HG02588 (cell line): Measurements from ENCODE around the gene LGR4.

Source experiments
- ATAC-seq: cut with Tn5 transposase; IDR thresholded peaks from one replicate; pipeline ENCODE4 v1.9.1; 2021; ENCODE audit warnings: mild to moderate bottlenecking, moderate library complexity; ENCODE audit not compliant: unreplicated experiment

The LGR4 gene

DNA sequence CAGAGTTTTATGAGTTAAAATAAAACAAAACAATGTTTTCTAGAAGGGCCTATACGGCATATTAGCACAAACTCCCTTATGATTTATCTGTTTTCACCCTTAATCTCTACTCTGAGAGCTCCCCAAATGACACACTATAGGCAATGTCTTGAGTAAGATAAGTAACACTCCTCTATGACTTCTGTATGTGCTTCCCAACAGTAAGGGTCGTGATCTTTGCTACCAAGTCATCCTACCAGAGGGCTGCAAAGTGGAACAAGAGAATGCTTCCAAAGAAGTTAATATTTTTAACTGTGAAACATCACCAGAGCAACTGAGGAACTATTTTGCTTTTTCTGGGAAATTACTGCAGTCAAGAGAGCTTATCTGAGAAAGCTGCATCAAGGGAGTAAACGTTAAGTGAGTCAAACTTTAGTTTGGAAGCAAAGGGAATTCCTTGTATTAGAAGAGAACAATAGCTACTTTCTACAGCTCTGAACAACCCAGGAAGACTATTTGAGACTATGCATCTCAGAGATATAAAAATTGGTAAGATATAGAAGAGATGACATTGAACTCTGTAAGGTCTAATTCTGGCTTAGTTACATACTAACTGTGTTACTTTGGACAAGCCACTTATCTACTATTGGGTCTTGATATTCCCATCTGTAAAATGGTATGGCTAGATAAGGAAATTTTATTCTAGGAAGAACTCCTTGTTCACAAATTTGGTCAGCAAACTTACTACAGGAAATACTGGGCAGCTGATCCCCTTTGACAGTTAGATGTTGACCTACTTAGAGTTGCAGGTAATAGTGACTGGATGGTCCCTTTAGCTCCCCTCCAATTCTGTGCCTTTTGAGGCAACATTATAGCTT lies 65.9 kb downstream of the LGR4 start:
- no peak for ATAC-seq

DNA sequence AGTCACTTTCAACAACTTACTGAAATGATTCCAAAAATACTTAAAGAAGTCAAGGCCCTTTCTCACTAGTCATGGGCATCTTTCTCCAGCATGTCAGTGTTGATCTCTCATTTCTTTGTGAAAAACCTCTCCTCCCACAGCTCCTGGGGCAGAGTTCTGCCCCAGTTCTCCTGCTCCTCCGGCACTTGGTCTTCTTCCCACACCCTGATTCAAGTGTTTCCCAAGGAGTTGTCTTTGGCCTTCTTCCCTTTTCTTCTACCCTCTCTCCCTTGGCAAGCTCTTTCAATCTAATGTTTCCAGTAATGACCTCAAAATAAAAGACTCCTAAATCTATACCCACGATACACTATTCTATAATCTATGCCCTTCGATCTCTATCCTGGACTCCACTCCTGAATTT lies 67.5 kb downstream of the LGR4 start:
- ATAC-seq: no peak

DNA sequence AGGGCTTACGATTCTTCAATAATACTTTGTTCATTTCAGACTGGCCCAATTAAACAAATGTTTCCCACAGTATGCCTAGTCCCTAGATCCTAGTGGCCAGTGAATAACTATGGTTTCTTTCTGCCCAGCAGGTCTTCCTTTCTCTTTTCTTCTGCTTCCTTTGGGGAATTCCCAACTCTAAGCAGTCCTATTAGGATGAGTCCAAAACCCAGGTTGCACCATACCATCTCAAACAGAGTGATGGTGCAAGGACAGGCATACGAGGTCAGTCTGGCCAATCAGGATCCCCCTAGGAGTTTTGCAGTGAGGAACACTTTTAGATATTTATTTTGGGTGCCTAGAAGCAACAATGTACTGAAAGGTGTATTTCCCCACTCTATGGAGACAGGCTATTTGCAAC lies 68.2 kb downstream of the LGR4 start:
- no peak for ATAC-seq

DNA sequence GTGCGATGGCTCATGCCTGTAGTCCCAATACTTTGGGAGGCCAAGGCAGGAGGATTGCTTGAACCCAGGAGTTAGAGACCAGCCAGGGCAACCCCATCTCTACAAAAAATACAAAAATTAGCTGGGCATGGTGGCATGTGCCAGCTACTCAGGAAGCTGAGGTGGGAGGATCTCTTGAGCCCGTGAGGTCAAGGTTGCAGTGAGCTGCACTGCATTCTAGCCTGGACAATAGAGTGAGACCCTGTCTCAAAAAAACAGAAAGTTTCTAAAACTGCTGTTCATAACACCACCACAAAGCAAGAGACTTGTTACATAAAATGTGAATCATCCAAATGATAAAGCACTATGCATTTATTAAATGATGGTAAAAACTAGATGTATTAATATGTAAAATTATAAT lies 69.4 kb downstream of the LGR4 start:
- ATAC-seq: no peak

DNA sequence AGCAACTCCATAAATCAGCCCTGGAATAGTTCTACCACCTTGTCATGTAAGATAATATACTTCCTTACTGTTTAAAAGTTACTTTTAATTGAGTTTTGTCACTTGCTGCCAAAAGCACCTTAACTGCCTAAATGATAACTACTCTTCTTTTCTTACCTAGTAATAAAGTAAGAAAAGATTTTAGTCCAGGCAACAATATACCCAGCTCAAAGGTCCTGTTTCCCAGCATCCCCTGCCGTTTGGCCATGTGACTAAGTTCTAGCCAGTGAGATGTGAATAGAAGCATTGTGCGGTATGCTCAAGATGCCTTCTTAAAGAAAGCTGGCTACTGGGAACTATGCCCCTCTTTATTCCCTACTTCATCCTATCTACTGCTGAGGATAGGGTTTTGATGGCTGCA lies 70.1 kb downstream of the LGR4 start:
- ATAC-seq: no peak

DNA sequence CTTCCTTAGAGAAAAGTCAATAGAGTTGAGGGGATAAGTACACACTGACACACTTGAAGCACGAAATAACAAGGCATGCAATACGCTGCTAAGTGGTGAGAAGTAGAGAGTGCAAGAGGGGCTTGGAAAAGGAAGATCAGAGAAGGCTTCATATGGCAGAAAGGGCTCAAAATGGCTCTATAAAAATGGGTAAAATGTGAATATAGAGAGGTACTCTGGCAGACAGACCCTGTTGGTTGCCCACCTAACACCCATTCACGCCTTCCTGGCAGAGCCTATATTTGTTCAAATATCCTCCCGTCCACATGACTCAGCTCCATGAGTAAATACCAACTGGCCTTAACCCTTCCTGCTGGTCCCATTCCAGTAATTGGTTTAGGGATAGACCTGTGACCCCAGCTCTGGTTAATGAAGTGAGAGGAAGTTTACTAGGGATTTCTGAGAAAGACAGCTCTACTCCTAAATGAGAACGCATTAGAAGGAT lies 70.7 kb downstream of the LGR4 start:
- no peak for ATAC-seq

DNA sequence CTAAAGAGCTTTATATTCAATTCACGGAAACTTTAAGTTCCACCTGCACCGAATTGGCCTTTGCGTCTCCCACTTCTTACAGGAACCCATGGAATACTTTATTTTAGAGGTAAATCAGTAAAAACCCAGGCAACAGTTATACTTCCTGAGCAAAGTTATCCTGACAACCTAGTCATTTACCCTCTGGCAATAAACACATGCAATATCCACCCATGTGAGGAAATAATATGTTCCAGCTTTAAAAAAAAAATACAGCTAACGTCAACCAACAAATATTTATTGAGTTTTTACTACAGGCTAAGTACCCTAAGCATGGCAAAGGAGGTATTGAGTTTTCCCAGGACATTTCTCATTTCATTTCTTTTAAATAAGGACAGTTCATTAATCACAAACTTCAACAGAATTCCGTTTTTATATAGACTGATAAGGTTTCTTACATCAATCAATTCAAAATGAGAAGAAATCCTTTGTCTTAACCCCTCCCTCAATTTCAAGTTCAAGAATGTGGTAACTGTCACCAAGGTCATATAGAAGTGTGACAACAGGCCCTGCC lies 71.2 kb downstream of the LGR4 start:
- no peak for ATAC-seq

DNA sequence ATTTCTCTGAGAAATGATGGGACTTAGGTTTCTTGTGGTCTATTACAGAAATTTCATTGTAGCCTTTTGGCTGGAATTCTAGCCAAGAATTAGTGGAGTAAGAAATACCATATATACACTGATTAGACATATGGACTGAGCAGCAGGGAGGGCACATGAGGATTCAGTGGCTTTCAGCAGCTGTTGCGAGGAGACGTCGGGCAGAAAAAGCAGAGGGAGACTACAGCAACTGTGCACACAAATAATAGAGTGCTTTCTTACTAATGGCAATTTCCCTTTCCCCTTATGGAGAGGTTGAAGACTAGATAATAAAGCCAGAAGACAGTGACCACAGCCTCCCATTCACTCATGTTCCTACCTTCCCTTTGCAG lies 74.2 kb downstream of the LGR4 start:
- no peak for ATAC-seq

DNA sequence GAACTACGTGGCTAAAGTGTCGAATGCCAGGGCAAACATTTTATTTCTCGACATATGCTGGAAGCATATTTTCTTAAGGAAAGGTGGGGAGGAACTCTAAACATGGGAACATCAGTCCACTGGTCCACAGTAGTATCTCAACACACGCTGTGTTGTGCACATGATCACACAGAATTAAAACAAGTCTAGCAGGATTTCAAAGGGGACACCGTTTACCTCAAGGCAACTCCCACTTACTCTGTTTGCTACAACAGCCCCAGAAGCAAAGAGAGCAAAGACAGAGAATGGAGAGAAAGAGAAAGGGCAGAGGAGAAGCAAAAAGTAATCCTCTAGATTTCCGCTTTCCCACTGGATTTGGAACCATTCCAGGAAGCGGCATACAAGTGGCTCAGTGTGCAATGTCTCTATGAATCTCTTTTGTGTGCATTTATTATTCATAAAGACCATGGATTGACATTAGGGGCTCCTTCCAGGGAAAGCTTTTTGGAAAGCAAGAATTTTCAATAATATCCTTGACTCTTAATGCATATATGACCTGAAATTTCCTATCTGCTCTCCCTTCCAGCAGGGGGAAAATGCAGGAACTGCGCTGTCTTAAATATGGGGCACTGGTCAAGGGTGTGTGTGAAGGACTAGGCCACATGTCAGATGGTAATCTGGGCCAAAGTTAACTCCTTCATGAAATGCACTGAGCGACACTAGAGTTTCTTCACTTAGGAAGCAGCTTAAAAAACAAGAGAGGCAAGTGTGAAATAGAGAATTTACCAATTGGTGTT lies 74.8 kb downstream of the LGR4 start:
- ATAC-seq: no peak

DNA sequence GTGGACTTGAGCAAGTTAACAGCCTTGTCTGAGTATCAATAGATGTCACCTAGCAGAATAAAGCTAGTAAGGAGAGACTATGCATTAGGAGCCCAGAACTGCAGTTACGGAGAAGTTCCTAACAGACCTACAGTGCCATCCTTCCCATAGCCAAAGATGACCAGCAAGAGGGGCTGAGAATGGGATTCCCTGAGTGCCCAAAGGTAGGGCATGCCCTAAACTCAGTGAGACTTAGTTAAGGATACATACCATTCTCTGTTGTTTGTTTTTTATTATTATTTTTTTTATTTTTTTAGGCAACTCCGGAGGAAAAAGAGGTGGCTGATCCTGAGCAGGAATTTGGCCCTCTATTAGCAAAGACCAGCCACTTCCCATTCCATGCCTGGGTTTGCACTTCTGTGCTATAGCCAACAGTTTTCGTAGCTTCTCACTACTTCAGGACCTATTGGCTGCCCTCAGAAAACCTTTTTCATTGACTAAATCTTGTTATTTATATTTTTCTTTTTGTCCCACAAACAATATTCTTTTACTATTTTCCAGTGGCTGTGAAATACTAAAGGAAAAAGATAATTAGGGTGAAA lies 76.2 kb downstream of the LGR4 start:
- ATAC-seq: no peak

DNA sequence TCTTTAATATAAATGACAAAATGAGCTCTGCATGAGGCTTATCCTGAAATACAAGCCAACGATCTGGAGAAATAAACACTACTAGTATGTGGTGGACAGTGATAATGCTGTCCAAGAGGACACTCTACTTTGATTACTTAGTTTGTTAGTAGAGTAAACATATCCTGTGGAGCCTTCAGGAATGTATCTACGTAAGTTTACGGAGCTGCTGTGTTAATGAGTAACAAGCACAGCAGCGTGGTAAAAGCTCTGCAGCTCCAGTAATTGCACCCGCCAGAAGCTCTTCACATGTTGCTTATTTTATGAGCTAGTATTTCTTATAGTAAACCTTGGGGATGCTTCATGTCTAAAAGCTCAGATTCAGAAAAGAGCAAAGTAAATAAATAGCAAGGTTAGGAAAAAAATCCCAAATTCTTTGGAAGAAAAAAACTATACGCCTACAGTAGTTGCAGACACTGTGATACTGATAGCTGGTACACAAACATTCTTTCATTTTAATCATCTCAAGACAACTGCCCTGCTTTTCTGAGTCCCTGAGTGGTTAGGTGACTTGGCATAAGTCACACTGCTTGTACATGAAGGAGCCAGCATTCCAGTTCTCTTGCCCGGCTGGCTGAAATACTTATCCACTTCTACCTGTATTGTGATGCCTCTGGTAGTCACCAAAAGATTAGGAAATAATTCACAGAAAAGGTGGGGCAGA lies 76.9 kb downstream of the LGR4 start:
- no peak for ATAC-seq

DNA sequence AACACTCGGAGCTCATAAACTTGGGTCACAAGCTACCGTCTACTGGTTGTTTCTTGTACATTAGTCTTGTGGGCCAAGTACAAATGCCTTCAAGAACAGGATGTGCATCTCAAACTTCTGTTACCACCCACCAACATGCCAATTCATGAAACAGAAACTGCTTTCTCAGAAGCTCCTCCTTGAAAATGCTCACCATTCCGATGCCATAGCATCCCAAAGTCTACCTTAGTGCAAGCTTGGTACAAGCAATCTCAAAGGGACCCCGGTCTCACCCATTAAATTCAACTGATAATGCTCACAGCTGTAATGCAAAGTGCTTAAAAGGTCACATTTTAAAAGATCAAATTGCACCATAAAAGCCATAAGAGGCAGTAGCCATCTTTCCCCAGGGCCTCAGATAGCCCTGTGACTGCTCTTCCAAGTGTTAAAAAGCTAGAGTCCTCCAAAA lies 77.8 kb downstream of the LGR4 start:
- ATAC-seq: no peak

DNA sequence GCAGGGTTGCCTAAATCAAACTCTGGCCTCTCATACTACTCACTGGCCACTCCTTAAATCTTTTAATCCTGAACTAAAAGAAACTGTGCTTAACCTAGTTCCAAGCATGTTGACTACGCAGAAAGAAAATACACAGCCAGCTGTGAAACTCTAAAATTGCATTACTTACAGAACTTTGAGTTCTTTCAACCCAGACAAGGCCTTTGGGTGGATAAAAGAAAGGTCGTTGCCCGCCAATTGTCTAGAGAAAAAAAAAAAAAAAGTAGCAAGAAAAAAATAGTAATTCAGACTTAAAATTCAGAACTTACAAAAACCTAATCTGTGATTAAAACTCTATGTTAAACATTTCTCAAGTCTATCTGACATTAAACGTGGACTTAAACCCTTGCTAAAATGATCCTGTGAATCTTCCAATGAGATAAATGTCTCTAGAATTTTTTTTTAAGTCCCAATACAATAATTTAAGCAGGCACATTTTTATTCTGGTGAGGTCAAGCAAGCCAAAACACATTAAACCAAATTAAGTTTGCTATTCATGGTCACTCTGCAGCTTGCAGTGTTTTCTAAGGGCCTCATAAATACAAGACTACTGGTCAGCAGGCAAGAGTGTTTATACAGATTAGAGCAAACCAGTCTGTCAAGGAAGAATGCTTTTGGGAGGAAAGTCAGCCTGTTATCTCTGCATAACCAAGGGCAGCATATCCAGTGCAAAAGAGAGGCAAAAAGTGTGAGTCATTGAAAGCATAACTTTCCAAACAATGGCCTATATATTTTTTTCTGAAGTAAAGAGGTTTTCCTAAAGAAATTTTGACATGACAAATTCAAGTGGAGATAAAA lies 80.1 kb downstream of the LGR4 start:
- no peak for ATAC-seq

DNA sequence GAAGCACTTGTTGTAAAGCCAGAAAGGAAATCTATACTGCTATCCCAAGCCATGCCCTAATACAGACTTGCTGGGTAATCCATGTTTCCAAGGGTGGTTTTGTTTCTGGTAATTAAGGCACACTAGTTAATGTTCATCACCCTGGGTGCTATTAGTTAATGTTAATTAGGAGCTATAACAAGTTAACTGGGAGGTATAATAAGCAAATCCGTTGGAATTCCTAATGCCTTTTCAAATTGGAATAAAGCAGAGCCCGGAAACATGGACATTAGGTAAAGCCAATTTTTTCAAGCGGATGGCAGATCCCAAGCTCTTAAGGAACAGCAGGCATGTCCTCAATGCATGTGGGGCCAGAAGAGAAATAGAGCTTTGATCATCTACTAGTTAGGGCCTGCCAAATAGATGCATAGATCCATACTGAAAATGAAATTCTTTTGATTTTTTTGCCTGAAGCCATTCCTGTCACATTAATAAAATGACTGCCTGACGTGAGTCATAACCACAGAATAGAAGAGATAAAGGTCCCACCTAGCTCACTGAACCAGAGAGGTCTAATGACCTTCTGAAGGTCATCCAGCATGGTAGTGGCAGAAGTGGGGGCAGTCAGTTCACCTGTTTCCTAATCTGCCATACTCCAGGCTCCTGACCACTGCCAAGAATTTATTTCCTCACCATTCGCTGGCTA lies 81.1 kb downstream of the LGR4 start:
- no peak for ATAC-seq

DNA sequence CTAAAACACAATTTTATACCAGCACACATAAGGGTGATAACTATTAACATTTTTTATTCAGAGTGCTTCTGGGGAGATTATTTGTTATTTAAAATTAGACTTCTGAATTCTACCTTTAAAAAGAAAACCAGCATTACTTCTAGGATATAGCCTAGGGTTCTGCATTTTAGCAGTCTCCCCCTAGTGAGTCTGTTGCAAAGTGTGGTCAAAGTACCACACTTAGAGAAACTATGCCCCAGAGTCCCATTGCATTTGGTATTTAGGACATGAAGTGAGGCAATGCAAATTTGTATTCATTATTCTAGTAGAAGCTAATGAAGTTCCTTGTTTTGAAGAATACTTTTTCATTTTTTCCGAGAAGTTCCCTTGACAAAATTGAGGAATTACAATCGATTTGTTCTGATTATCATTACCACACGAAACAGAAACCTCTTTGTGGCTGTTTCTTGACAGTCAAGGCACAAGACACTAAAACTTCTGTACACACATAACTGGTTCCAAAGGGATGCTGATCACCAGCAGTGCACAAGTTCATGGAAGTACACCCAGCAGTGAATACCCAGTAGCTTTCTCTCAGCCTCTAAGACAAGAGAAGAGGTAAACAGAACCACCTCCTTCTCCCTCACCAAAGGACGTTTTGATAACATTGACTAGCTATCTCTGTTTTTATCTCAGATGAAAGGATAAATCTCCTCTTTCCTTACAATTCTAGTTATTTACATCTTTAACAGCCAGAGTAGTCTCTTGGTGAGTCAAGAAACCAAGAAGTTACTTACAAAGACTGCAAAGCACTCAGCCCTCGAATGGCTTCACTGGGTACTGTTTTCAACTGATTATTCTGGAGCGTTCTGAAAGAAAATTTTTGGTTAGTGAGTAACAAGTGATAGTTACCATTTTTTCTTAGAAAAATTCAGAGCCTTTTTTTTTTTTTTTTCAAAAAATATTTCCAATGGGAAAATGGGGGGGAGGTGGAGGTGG lies 82.0 kb downstream of the LGR4 start:
- no peak for ATAC-seq

DNA sequence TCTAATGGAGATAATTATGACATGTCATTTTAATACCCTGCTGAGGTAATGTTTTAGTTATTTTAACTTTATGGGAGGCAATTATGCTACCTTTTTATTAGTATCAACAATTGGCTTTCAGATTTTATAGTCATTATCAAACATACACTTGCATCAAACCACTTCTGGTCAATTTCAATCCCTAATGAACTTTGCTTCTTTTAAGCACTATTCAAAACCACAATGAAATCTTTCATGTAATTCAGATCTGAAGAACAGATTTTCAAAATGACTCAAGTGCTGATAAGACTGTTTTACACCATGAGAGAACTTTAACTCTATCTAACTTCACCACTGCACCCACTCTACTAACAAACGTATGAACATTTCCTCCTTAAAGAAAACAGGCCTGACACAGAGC lies 83.7 kb downstream of the LGR4 start:
- no peak for ATAC-seq

DNA sequence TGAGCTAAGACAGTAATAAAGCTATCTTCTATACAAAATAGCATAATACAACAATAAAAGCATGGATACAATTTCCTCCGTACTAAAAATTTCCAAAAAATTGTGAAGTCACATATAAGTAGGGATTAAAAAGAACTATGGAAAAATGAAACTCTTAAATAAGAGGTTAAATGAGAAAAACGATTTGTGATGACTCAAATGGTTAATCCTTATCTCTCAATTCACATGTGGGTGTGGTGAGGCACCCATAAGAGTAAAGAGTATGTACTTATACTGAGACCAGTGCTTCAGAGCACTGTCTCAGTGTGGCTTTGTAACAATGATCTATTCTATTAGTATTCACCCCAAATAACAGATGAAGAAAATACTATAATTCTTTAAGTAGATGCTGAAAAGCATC lies 84.6 kb downstream of the LGR4 start:
- no peak for ATAC-seq

DNA sequence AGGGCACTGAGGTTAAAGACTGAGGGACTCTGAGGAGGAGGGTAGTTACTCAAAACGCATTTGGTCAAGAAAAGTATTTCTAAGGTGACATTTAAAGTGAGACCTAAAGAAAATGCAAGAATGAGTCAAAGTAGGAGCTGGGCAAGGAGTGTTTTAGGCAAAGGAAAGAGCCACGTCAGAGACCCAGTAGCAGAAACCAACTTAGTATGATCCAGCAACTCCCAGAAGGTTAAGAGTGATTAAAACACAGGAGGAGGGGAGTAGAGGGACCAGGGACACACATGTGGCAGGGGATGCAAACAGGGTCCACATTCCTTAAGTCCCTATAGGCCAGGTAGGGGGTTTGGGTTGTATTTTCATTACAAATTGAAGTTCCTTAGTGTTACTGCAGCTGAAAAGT lies 85.2 kb downstream of the LGR4 start:
- no peak for ATAC-seq
